Measurements from ENCODE around the gene ARMC3. TPM values are rescaled to one million over a fixed set of nuclear protein-coding genes. Genes with fewer than 3 reads are reported as not detected.

Gene ARMC3
- total RNA-seq, 1 experiment from 2014 or later, result 0.28 TPM

GRCh38 chr10:23055424-23056185 is 127.8 kb downstream of the ARMC3 start (continued):
- TF ChIP-seq FOXP4 (CRISPR knock-in tag; IDR thresholded peaks at IDR 0.05) (peak; percentile 16; the same call in 1 of the 2 replicates), FOXJ3 (CRISPR knock-in tag; IDR thresholded peaks at IDR 0.05; ENCODE audit: borderline replicate concordance) (no peak), CREB1 (CRISPR knock-in tag; IDR thresholded peaks at IDR 0.05) (no peak), SMAD4 (CRISPR knock-in tag; IDR thresholded peaks at IDR 0.05) (no peak), GRHL2 (CRISPR knock-in tag; IDR thresholded peaks at IDR 0.05; ENCODE audit: insufficient replicate concordance, severe bottlenecking) (no peak), ERG (CRISPR knock-in tag; IDR thresholded peaks at IDR 0.05) (peak; percentile 58; the same call in 1 of the 2 replicates), MAX (CRISPR knock-in tag; IDR thresholded peaks at IDR 0.05) (no peak), NFE2L1 (CRISPR knock-in tag; IDR thresholded peaks at IDR 0.05) (no peak), ZNF425 (CRISPR knock-in tag; conservative IDR thresholded peaks at IDR 0.05) (peak; percentile 63; the same call in 1 of the 2 replicates), EMX1 (CRISPR knock-in tag; IDR thresholded peaks at IDR 0.05) (peak; percentile 91; the same call in 1 of the 2 replicates), PRRX2 (CRISPR knock-in tag; IDR thresholded peaks at IDR 0.05) (0 out of 2 replicates have a peak, but pooled peaks have one; percentile 54), ZNF281 (CRISPR knock-in tag; IDR thresholded peaks at IDR 0.05) (no peak), SMAD3 (CRISPR knock-in tag; IDR thresholded peaks at IDR 0.05; ENCODE audit: borderline replicate concordance) (no peak), USF1 (CRISPR knock-in tag; IDR thresholded peaks at IDR 0.05) (no peak), RELA (CRISPR knock-in tag; IDR thresholded peaks at IDR 0.05; ENCODE audit: borderline replicate concordance) (no peak), GTF2I (CRISPR knock-in tag; conservative IDR thresholded peaks at IDR 0.05) (no peak), ZNF263 (CRISPR knock-in tag; IDR thresholded peaks at IDR 0.05; ENCODE audit: low read depth) (no peak), CTCF (IDR thresholded peaks at IDR 0.05) (no peak), PREB (CRISPR knock-in tag; IDR thresholded peaks at IDR 0.05; ENCODE audit: borderline replicate concordance) (no peak), IRF1 (CRISPR knock-in tag; IDR thresholded peaks at IDR 0.05) (no peak)
